ENCODE measurements around the gene OR1B1.

- no peak for TF ChIP-seq RARB (CRISPR knock-in tag; IDR thresholded peaks at IDR 0.05)
- no peak for TF ChIP-seq PATZ1 (CRISPR knock-in tag; IDR thresholded peaks at IDR 0.05; ENCODE audit: borderline replicate concordance)
- TF ChIP-seq TSHZ2 (CRISPR knock-in tag; IDR thresholded peaks at IDR 0.05) = no peak
- TF ChIP-seq, protein P1, sequence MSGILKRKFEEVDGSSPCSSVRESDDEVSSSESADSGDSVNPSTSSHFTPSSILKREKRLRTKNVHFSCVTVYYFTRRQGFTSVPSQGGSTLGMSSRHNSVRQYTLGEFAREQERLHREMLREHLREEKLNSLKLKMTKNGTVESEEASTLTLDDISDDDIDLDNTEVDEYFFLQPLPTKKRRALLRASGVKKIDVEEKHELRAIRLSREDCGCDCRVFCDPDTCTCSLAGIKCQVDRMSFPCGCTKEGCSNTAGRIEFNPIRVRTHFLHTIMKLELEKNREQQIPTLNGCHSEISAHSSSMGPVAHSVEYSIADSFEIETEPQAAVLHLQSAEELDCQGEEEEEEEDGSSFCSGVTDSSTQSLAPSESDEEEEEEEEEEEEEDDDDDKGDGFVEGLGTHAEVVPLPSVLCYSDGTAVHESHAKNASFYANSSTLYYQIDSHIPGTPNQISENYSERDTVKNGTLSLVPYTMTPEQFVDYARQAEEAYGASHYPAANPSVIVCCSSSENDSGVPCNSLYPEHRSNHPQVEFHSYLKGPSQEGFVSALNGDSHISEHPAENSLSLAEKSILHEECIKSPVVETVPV (CRISPR knock-in tag; IDR thresholded peaks at IDR 0.05) = no peak
- no peak for TF ChIP-seq ESRRG (CRISPR knock-in tag; IDR thresholded peaks at IDR 0.05)
- TF ChIP-seq TOX (CRISPR knock-in tag; IDR thresholded peaks at IDR 0.05; ENCODE audit: borderline replicate concordance) = no peak
- TF ChIP-seq ZFP3 (CRISPR knock-in tag; IDR thresholded peaks at IDR 0.05) = no peak
- TF ChIP-seq ZNF565 (CRISPR knock-in tag; conservative IDR thresholded peaks at IDR 0.05; ENCODE audit: low read depth) = no peak
- no peak for TF ChIP-seq OSR1 (CRISPR knock-in tag; IDR thresholded peaks at IDR 0.05)
- no peak for TF ChIP-seq ZFP30 (CRISPR knock-in tag; IDR thresholded peaks at IDR 0.05)
Measured at GRCh38 chr9:122609804-122610203, 47.6 kb downstream of the OR1B1 start.
